CD4-positive, alpha-beta T cell treated with Interleukin-17A for 1 hour (primary cell): ENCODE measurements around the gene SYNDIG1.

Source experiments
- DNase-seq: peaks from one replicate; pipeline ENCODE4 v3.0.0-alpha.2; 2020

The SYNDIG1 gene

DNA sequence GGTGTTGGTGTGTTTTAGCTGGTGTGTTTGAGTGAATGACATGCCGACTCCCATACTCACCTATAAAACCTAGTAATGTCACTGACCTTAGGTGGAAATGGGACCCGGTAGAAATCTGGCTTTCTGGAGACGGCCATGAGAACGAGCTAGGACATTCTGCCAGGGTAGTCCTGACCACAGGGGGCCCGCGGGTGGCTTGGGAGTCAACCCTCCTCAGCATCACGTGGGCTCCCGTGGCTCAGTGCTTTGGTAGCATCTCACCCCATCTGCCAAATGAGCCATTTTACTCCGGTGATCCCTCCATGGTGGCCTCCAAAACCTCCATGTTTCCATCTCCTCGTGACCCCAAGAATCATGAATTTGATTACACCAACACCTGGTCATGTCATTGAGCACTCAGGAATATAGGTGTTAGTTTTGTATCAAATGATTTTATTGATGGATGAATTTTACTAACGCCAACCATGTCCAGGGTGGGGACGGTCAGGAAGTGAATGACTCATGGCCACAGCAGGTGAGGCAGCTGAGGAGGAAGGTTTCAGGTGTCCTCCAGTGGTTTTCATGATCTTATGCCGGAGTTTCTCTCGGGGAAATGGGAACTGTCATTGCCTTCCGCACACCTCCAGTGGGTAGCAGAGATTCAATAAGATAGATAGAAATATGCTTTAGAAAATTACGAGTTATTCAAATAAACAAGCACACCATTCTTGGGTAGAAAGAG is 195.0 kb downstream of the SYNDIG1 start:
- no peak for DNase-seq

- DNase-seq: no peak
Observed at GRCh38 chr20:24665196-24665595, 195.8 kb downstream of the SYNDIG1 start.

GRCh38 chr20:24665741-24666191 is 196.3 kb downstream of the SYNDIG1 start:
- no peak for DNase-seq

- no peak for DNase-seq
Observed at GRCh38 chr20:24667689-24668383, 198.4 kb downstream of the SYNDIG1 start.

DNA sequence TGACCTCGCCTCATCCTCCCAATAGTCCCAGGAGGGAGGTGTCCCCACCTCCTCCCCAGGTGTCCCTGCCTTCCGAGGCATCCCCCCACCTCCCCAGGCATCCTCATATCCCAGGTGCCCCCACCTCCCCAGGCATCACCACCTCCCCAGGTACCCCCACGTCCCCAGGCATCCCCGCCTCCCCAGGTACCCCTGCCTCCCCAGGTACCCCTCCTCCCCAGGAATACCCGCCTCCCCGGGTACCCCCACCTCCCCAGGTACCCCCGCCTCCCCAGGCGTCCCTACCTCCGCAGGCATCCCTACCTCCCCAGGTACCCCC is 198.9 kb downstream of the SYNDIG1 start:
- no peak for DNase-seq

GRCh38 chr20:24668791-24669190 is 199.4 kb downstream of the SYNDIG1 start:
- DNase-seq: no peak

DNA sequence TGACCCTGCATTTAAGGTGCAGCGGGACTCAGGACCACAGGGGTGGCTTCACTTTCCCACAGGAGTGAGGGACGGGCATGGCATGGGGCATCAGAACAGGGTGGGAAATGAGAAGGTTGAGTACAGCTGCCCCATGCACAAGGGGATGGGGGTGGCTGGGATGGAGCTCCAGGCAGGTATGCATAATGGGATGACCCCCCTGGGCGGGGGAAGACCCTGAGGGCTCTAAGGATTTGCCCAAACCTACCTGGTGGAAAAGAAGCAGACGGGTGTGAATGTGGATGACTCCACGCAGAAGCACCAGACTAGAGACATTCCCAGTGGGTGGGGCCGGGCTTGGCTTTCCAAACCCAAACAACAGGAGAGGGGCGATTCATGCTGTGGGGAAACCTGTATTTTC is 200.3 kb downstream of the SYNDIG1 start:
- no peak for DNase-seq

- no peak for DNase-seq
Observed at GRCh38 chr20:24670341-24670872, 201.0 kb downstream of the SYNDIG1 start.

DNA sequence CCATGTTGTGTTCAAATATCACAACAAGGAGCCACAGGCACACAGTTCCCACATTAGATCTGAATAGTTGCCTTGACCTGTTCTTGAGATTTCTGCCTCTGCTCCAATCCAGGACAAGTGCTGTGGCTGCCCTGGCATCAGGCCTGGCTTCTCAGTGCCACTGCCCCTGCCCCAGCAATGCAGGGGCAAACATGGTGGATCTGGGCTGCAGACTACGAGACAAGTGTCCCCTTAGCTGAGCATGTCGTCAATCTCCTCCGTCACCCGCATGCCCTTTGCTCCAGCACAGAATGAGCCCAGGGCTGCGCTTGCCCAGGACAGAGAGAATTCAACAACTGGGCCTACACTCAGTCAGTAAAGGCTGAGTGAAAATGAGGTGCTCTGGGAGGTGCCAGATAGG is 201.6 kb downstream of the SYNDIG1 start:
- no peak for DNase-seq

DNA sequence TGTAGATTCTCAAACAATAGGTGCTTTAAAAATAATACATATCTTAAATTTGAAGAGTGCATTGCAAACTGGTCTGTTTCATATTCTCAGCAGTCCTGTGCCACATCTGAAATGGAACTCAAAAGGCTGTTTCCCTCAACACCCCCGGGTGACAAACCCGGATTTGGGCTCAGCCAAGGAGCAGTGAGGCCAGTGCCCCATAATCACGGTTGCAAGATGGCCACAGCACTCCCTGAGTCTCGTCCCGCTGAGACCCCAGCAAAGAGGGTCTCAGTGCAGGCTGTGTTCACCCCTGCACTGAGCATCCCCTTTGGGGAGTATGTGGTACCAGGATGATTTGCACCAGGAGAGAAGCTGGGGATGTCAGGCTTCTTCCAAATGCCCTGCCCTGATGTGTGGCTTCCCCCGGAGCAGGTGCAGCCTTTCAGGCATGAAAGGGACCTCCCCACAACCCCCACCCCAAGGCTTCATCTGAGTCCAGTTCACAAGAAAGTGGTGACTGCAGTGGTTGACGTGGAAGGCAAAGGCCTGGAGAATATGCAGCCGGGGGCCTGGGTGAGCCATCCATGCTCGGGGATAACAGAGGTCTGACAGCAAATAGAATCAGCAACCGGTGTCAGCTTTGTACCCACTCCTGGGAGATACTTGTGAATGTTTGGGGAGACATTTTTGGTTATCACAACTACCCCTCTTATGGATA is 202.9 kb downstream of the SYNDIG1 start:
- DNase-seq: no peak

GRCh38 chr20:24672886-24673677 is 203.7 kb downstream of the SYNDIG1 start:
- no peak for DNase-seq

- no peak for DNase-seq
Observed at GRCh38 chr20:24673678-24674570, 204.5 kb downstream of the SYNDIG1 start.

GRCh38 chr20:24674921-24675605 is 205.6 kb downstream of the SYNDIG1 start:
- no peak for DNase-seq

GRCh38 chr20:24675651-24676352 is 206.4 kb downstream of the SYNDIG1 start:
- DNase-seq: no peak

DNA sequence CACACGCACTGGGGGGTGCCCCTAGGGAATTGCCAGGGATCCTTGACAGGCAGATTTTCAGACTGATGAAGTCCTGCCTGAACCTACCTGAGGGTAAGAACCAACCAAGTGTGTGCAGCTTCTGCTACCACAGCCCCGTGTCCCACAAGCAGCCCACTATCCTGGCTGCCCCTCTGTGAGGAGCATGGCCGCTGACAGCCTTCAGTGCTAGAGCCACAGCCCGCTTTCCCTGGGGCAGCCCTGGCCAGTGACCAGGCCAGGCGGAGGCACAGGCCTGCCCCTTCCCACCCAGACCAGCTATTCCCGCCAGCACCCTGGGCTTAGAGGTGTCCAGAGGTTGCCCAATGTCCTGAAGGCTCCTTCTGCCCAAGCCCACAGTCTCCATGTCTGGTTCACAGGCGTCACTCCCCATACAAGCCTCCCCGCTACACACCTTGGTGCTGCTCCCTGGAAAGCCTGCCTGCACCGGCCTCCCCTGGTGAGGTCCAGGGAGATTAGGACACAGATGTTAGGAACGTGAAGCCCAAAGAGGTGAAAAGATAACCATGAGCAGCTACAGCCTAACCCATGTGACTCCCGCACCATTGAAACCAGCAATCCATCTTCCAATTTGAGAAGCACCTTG is 207.0 kb downstream of the SYNDIG1 start:
- DNase-seq: no peak

DNA sequence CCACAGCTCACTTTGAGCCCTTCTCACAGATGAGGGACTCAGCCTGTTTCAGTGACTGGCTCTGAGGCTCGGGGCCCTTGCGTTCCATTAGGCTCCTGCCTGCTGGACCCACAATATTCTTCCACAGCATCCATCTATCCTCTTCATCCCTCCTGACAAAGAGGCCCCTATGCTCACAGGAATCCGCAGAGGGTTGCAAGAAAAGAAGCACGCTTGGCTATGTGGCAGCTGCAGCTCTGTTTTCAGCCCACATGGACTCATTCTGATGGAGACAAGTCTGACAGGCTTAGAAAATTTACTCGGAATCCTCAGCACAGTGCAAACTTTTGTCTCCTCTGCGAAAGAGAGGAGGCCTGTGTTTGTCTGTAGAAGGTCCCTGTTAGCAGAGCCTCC is 207.5 kb downstream of the SYNDIG1 start:
- no peak for DNase-seq

DNA sequence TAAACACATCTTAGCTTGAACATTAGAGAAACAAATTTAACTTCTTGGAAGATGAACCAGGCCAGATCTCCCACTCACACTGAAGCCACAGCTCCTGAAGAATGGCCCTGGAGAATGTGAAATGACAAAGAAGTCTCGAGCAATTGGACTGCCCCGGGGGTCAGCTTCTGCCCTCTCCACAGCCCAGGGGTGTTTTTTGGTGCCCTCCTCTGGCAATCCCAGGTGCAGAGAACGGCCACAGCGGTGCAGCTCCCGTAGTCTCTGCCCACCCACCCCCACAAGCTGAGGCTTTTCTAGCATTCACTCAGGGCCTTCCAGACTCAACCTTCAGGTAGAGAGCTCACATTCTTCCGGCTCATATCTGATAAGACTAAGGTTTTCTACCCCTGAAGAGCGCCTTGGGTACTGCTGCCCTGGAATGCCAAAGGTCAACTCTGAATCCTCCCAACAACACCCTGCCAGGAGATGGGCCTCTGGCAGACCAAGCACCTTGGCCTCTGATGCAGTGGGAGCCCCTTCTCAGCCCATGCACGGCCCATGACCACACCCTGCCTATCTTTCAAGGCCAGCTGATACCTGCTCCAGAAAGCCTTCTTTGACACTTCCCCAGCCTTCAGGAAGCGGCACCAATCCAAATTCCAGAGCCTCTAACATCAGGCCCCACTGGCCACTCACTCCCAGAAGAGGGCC is 208.3 kb downstream of the SYNDIG1 start:
- no peak for DNase-seq

- DNase-seq: no peak
Observed at GRCh38 chr20:24678351-24679106, 209.1 kb downstream of the SYNDIG1 start.
